K562 (cell line): ENCODE data around the gene HIVEP1. TPM values are rescaled to one million over a fixed set of nuclear protein-coding genes. Genes with fewer than 3 reads are reported as not detected.

Experiments used
- BCLAF1 ChIP-seq, 2 experiments: fragments of 450-650 bp in 1 of 2; IDR thresholded peaks; 2 replicates each; pipeline ENCODE4 v1.6.1; 2011 to 2017; ENCODE audit warnings: low read depth in 2 of 2, antibody characterized with exemption in 1 of 2, borderline replicate concordance in 1 of 2, low read length in 1 of 2, mild to moderate bottlenecking in 1 of 2, mixed read lengths in 1 of 2; ENCODE audit not compliant: control insufficient read depth in 1 of 2
- BCOR ChIP-seq: fragments of 450-650 bp; IDR thresholded peaks from 2 replicates; pipeline ENCODE4 v1.6.1; 2016
- IRF2 ChIP-seq: sonication (generic); formaldehyde crosslinking; IDR thresholded peaks from 2 replicates; pipeline ENCODE4 v1.8.1; 2022; ENCODE audit warnings: mild to moderate bottlenecking, missing genetic modification reagents
- KAT7 ChIP-seq: sonication (generic); formaldehyde crosslinking; IDR thresholded peaks from 2 replicates; pipeline ENCODE4 v1.8.0; 2022; ENCODE audit warnings: missing genetic modification reagents, mild to moderate bottlenecking, borderline replicate concordance
- MCM7 ChIP-seq, 2 experiments: fragments of 450-650 bp; IDR thresholded peaks; 2 replicates each; pipeline ENCODE4 v1.6.1; 2016 to 2018
- MGA ChIP-seq: fragments of 450-650 bp; IDR thresholded peaks from 2 replicates; pipeline ENCODE4 v1.6.1; 2016; ENCODE audit warnings: mild to moderate bottlenecking, moderate library complexity
- SAFB ChIP-seq: fragments of 200-400 bp; formaldehyde crosslinking; IDR thresholded peaks from 2 replicates; pipeline ENCODE4 v1.6.1; 2017; ENCODE audit warnings: low read depth, low read length, borderline replicate concordance
- STAT5A ChIP-seq: IDR thresholded peaks from 2 replicates; pipeline ENCODE4 v1.6.1; 2012; ENCODE audit warnings: low read length, inconsistent platforms, borderline replicate concordance
- ZNF212 ChIP-seq: fragments of 450-650 bp; formaldehyde crosslinking; IDR thresholded peaks from 2 replicates; pipeline ENCODE4 v1.4.0; 2020; ENCODE audit warnings: mild to moderate bottlenecking
- ZNF589 ChIP-seq: fragments of 200-800 bp; sonication (Bioruptor generic); IDR thresholded peaks from 2 replicates; pipeline ENCODE4 v1.6.1; 2016; ENCODE audit warnings: low read depth, missing genetic modification characterization, missing compliant biosample characterization
- polyA plus RNA-seq, 8 experiments: library from polyadenylated mRNA; depleted of rRNA in 4 of 8; stranded (reverse) in 5 of 8; unstranded in 3 of 8; fragments of >200 nt; fragmentation: Nextera tagmentation in 2 of 8; fragmentation: Illumina TruSeq in 1 of 8; extraction: Ambion mirVana in 2 of 8; extraction: Trizol in 1 of 8; gene quantifications; 2 replicates each; pipeline versions ENCODE4 v1.2.1 to v1.2.3, GENCODE V29; 2011 to 2014; ENCODE audit warnings: inconsistent platforms in 1 of 8, missing spikeins in 1 of 8
- total RNA-seq, 7 experiments: library from RNA; depleted of rRNA in 6 of 7; stranded (reverse); fragments of >200 nt in 6 of 7; fragmentation: Illumina TruSeq in 2 of 7; extraction: Trizol in 2 of 7; gene quantifications; 2 replicates each; pipeline versions ENCODE4 v1.2.1 to v1.2.3, GENCODE V29; 2011 to 2021; ENCODE audit warnings: low replicate concordance in 1 of 7
- TF ChIP-seq, protein P1 (sequence below): fragments of 200-800 bp; sonication (Bioruptor generic); IDR thresholded peaks from 2 replicates; pipeline ENCODE4 v1.6.1; 2017; ENCODE audit warnings: missing genetic modification characterization, missing compliant biosample characterization

The HIVEP1 gene
- total and polyA plus RNA-seq, 9 of the 15 experiments (the other 6 are each of a cell fraction or from before 2014, with no cell fraction given), result 6.0 to 33.3 (median 21.7) TPM

DNA sequence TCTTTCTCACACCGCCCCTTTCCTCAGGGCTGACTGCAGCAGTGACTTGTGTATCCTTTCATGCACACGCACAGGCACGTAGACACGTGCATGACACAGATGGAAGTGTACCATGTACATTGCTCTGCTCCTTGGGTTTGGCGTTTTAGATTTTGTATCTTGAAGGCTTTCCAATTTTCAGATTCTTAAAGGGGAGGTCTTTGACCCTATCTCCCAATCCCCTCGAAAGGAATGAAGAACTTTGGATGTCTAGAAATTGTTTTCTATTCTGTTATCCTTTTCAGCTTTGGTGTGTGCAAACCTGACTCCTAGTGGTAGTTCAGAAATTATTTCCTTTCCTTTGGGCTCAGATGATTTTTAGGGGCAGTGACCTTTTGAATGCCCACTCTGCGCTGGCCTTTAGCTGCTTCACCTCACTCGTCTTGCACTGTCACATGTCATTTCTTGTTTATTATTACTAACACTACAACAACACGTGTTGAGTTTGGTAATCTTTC is 63.0 kb downstream of the HIVEP1 start (continued):
- TF ChIP-seq SAFB (no peak), BCOR (no peak), KAT7 (CRISPR knock-in tag) (no peak), ZNF589 (CRISPR knock-in tag) (no peak), IRF2 (CRISPR knock-in tag) (no peak), STAT5A (no peak), MGA (no peak), BCLAF1 (IDR thresholded peaks at IDR 0.05; ENCODE audit: borderline replicate concordance in 1 of 2, control insufficient read depth in 1 of 2, low read depth in 2 of 2, low read length in 1 of 2) (no peak), ZNF212 (no peak), MCM7 (IDR thresholded peaks at IDR 0.05) (no peak)
- TF ChIP-seq, protein P1, sequence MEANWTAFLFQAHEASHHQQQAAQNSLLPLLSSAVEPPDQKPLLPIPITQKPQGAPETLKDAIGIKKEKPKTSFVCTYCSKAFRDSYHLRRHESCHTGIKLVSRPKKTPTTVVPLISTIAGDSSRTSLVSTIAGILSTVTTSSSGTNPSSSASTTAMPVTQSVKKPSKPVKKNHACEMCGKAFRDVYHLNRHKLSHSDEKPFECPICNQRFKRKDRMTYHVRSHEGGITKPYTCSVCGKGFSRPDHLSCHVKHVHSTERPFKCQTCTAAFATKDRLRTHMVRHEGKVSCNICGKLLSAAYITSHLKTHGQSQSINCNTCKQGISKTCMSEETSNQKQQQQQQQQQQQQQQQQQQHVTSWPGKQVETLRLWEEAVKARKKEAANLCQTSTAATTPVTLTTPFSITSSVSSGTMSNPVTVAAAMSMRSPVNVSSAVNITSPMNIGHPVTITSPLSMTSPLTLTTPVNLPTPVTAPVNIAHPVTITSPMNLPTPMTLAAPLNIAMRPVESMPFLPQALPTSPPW (CRISPR knock-in tag), result 0 out of 2 replicates have a peak, but pooled peaks have one; percentile 7
